Colonic mucosa (tissue), 4 donors: Measurements from ENCODE around the gene TTLL10. TPM values are rescaled to one million over a fixed set of nuclear protein-coding genes. Genes with fewer than 3 reads are reported as not detected.
"Not testable (repeated sequence)": the region's sequence is repeated elsewhere in the genome, so short reads cannot be mapped to it uniquely, and the experiment has no call there.

Experiments
- DNase-seq: peaks from one replicate; pipeline ENCODE4 v3.0.0-alpha.2; 2020
- H3K27ac ChIP-seq: fragments of 200-600 bp; one replicate; pipeline ENCODE4 v1.8.0; 2021
- H3K27me3 ChIP-seq: fragments of 200-600 bp; one replicate; pipeline ENCODE4 v1.8.0; 2021
- H3K36me3 ChIP-seq: fragments of 200-600 bp; one replicate; pipeline ENCODE4 v1.8.0; 2021
- H3K4me1 ChIP-seq: fragments of 200-600 bp; one replicate; pipeline ENCODE4 v1.8.0; 2021; ENCODE audit warnings: mild to moderate bottlenecking
- H3K4me3 ChIP-seq: fragments of 200-600 bp; one replicate; pipeline ENCODE4 v1.8.0; 2021
- H3K9ac ChIP-seq, 2 donors: one replicate each; pipeline ENCODE4 v1.7.0; 2013; ENCODE audit warnings: control low read depth in 2 of 2, low read depth in 2 of 2, low read length in 2 of 2
- H3K9me3 ChIP-seq: fragments of 200-600 bp; one replicate; pipeline ENCODE4 v1.8.0; 2021
- CTCF ChIP-seq: fragments of 200-600 bp; IDR thresholded peaks from one replicate; pipeline ENCODE4 v1.8.0; 2022; ENCODE audit warnings: antibody characterized with exemption, mild to moderate bottlenecking
- intact Hi-C: fragments of 100-400 bp; cut with DNase I; formaldehyde crosslinking; loops from one replicate; pipeline ENCODE4 v1.14.1; 2022
- total RNA-seq, 2 donors: library from RNA; stranded (reverse); fragmentation: NEBNext Ultra II Directional in 1 of 2; extraction: Animal tissue kit (Norgen Biotek cat#: 25700) in 1 of 2; gene quantifications; one replicate each; pipeline ENCODE4 v1.2.1, GENCODE V29; 2021
- donor health status: healthy.
- donor health status: DM: no; HTN: no; CAD: no.
- donor health status: DM: no; HTN: no; CAD: no.

Gene TTLL10
- total RNA-seq, 2 donors from 2014 or later, result 0.64 to 2.3 TPM

GRCh38 chr1:1185101-1185765, 11.6 kb downstream of the TTLL10 start:
- no peaks in the 10 kb centered on the region for H3K4me1 ChIP-seq
- no peaks in the 10 kb centered on the region for H3K27me3 ChIP-seq
- no peaks in the 10 kb centered on the region for H3K36me3 ChIP-seq
- no peak overlapping the region for H3K27ac ChIP-seq
- no peak overlapping the region for H3K4me3 ChIP-seq
- peak overlapping the region in 1 of 2 donors; percentile 12 for H3K9ac ChIP-seq
- no peak for TF ChIP-seq CTCF
- intact Hi-C loops, result no loop called here
- H3K9me3 ChIP-seq, result no peaks in the 10 kb centered on the region
- DNase-seq, result no peak

GRCh38 chr1:1187938-1188337, 14.3 kb downstream of the TTLL10 start:
- no peaks in the 10 kb centered on the region for H3K9me3 ChIP-seq
- no peak for TF ChIP-seq CTCF
- H3K4me1 ChIP-seq, result no peaks in the 10 kb centered on the region
- no peaks in the 10 kb centered on the region for H3K36me3 ChIP-seq
- no peak for DNase-seq
- H3K27me3 ChIP-seq, result no peaks in the 10 kb centered on the region
- no peak overlapping the region for H3K9ac ChIP-seq
- H3K4me3 ChIP-seq, result no peak overlapping the region
- intact Hi-C loops, result no loop called here
- H3K27ac ChIP-seq, result no peak overlapping the region

GRCh38 chr1:1189111-1189510, 15.4 kb downstream of the TTLL10 start:
- Histone ChIP-seq H3K36me3 (no peaks in the 10 kb centered on the region), H3K27ac (no peak overlapping the region), H3K4me3 (no peak overlapping the region), H3K27me3 (no peaks in the 10 kb centered on the region), H3K4me1 (no peaks in the 10 kb centered on the region), H3K9me3 (no peaks in the 10 kb centered on the region), H3K9ac (no peak overlapping the region)
- no peak for DNase-seq
- intact Hi-C loops, result no loop called here
- no peak for TF ChIP-seq CTCF

GRCh38 chr1:1191734-1192133, 18.1 kb downstream of the TTLL10 start:
- TF ChIP-seq CTCF, result no peak
- Histone ChIP-seq H3K9me3 (no peaks in the 10 kb centered on the region), H3K9ac (no peak overlapping the region), H3K27ac (no peak overlapping the region), H3K36me3 (no peaks in the 10 kb centered on the region), H3K4me3 (no peak overlapping the region), H3K27me3 (no peaks in the 10 kb centered on the region), H3K4me1 (no peaks in the 10 kb centered on the region)
- intact Hi-C loops, result no loop called here
- DNase-seq, result no peak

GRCh38 chr1:1194723-1195122, 21.0 kb downstream of the TTLL10 start:
- Histone ChIP-seq H3K27ac (no peak overlapping the region), H3K4me1 (no peaks in the 10 kb centered on the region), H3K9ac (no peak overlapping the region), H3K36me3 (no peaks in the 10 kb centered on the region), H3K9me3 (no peaks in the 10 kb centered on the region), H3K27me3 (no peaks in the 10 kb centered on the region), H3K4me3 (no peak overlapping the region)
- DNase-seq, result no peak
- intact Hi-C loops, result no loop called here
- TF ChIP-seq CTCF, result no peak

GRCh38 chr1:1195726-1196125, 22.0 kb downstream of the TTLL10 start:
- H3K27ac ChIP-seq, H3K9me3 ChIP-seq, intact Hi-C loops, H3K4me3 ChIP-seq, DNase-seq, H3K4me1 ChIP-seq, H3K36me3 ChIP-seq, H3K27me3 ChIP-seq, H3K9ac ChIP-seq: not testable (repeated sequence)
